Motor neuron (in vitro differentiated cells): ENCODE results near the gene SLC49A3. TPM values are rescaled to one million over a fixed set of nuclear protein-coding genes. Genes with fewer than 3 reads are reported as not detected.
"Not testable (repeated sequence)": the region's sequence is repeated elsewhere in the genome, so short reads cannot be mapped to it uniquely, and the experiment has no call there.

Experiments
- ATAC-seq, 8 experiments: fragments of 200-7000 bp; cut with Tn5 transposase; replicated peaks in 6 of 8; 2 replicates each; pipeline ENCODE4 v1.8.0; 2021; ENCODE audit warnings: mild to moderate bottlenecking in 8 of 8, moderate library complexity in 8 of 8
- H3K27ac ChIP-seq, 2 donors: fragments of 250-450 bp; sonication (Bioruptor Pico); 2 replicates each; pipeline ENCODE4 v1.9.0; 2021; ENCODE audit warnings: antibody characterized with exemption in 2 of 2, mild to moderate bottlenecking in 2 of 2, moderate library complexity in 1 of 2
- H3K4me1 ChIP-seq, 2 donors: fragments of 250-450 bp; sonication (Bioruptor Pico); replicated peaks in 1 of 2; 2 replicates each; pipeline ENCODE4 v1.6.1; 2021; ENCODE audit warnings: antibody characterized with exemption in 2 of 2, mild to moderate bottlenecking in 2 of 2, moderate library complexity in 1 of 2
- H3K4me3 ChIP-seq, 5 donors: fragments of 250-450 bp; sonication (Bioruptor Pico); 2 replicates each; pipeline ENCODE4 v1.9.0; 2021; ENCODE audit warnings: antibody characterized with exemption in 5 of 5, mild to moderate bottlenecking in 5 of 5, moderate library complexity in 4 of 5
- WGBS, 10 experiments: fragments of 450-650 bp; shearing (Covaris generic); methylation state at CpG; one replicate each; pipeline ENCODE4 v1.0.0; 2022; 5-methylcytosine and 5-hydroxymethylcytosine counted together
- in situ Hi-C, 9 experiments: fragments of 400-800 bp; cut with MboI; loops; one replicate each; pipeline ENCODE4 v1.15.0; 2021; ENCODE audit warnings: low sequenced_read_pairs in 9 of 9, low pct_unique_long_range_greater_than_20kb in 2 of 9; ENCODE audit not compliant: unreplicated experiment in 9 of 9
- total RNA-seq, 8 experiments: library from RNA; unstranded; fragments of 300-600 nt; gene quantifications; 2 replicates each; pipeline versions ENCODE4 v1.2.3 to v1.2.4, GENCODE V29; 2022

SLC49A3 gene
- 1 to 10 TPM in 1 of 8 experiments, under 1 TPM in 5, not detected in 2; 0.13 to 1.7 (median 0.37) TPM for total RNA-seq

GRCh38 chr4:688854-689681 lies at the start of gene SLC49A3:
Gene SLC49A3 (minus strand): TSS chr4:689151. CDS start chr4:689127, 24 bp downstream.
- H3K27ac ChIP-seq = no peak within 1 kb of the TSS
- no peak for ATAC-seq
- in situ Hi-C loops = no loop called here

DNA sequence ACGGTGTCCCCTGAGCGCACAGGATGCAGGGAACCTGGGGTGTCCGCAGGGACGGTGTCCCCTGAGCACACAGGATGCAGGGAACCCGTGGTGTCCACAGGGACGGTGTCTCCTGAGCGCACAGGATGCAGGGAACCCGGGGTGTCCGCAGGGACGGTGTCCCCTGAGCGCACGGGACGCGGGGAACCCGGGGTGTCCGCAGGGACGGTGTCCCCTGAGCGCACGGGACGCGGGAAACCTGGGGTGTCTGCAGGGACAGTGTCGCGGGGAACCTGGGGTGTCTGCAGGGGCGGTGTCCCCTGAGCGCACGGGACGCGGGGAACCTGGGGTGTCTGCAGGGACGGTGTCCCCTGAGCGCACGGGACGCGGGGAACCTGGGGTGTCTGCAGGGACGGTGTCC lies 47.6 kb upstream of the SLC49A3 start:
- in situ Hi-C loops, ATAC-seq, H3K4me1 ChIP-seq, H3K27ac ChIP-seq, H3K4me3 ChIP-seq: not testable (repeated sequence)
- WGBS, 10 experiments = 100% methylated on average over 2 of the region's 34 CpGs; no CpG with 5 or more reads in 9 of the 10 experiments

More at GRCh38 chr4:688854-689681, at the start of gene SLC49A3:
- Histone ChIP-seq H3K4me3 (no peak within 1 kb of the TSS), H3K4me1 (no peaks in the 10 kb centered on the region)
- WGBS, 10 experiments = 40 to 100% (median 57%) methylated on average over 1 to 3 of the region's 59 CpGs; no CpG with 5 or more reads in 6 of the 10 experiments

DNA sequence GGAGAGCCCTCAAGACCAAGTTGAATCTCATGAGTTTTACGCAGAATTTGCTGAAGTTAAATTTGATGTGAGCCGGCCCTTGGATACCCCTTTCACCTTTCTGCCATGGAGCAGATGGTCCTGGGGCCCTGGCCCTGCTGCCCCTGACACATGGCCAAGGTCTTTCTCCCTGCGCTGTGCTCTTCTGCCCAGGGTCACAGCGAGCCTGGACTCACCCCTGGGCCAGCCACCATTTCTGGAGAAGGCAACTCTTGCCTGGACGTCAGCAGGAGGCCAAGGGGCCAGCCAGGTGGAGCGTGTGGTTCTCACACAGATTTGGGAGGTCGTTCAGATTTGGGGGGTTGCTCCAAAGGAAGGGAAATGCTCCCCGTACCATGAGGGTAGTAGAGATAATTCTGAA lies 46.6 kb upstream of the SLC49A3 start:
- Histone ChIP-seq H3K27ac (no peak overlapping the region), H3K4me1 (no peaks in the 10 kb centered on the region), H3K4me3 (no peak overlapping the region)
- in situ Hi-C loops = no loop called here
- no peak for ATAC-seq
- 77 to 100% (median 97%) methylated on average over 1 to 5 of the region's 8 CpGs; no CpG with 5 or more reads in 4 of the 10 experiments for WGBS, 10 experiments

DNA sequence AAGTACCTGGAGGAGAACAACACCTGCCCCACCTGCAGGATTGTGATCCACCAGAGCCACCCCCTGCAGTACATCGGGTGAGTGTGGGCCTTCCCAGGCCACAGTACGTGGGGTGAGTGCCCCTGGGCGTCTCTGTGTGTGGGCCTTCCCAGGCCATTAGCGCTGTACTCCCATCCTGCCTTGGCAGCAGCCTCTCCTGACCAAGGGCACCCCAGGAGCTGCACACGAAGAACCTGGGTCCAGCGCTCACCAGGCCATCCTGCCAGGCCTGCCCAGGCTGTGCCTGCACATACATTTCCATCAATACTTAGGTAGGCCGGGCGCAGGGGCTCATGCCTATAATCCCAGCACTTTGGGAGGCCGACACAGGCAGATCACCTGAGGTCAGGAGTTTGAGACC lies 46.0 kb upstream of the SLC49A3 start:
- no peak for ATAC-seq
- in situ Hi-C loops = no loop called here
- WGBS, 10 experiments = 83 to 100% (median 95%) methylated on average over 1 to 6 of the region's 9 CpGs; no CpG with 5 or more reads in 5 of the 10 experiments
- Histone ChIP-seq H3K4me1 (no peaks in the 10 kb centered on the region), H3K27ac (no peak overlapping the region), H3K4me3 (no peak overlapping the region)

- WGBS, 10 experiments = 85 to 100% (median 100%) methylated on average over 1 to 6 of the region's 9 CpGs; no CpG with 5 or more reads in 2 of the 10 experiments
Observed at GRCh38 chr4:734075-734474, 45.1 kb upstream of the SLC49A3 start.

GRCh38 chr4:733631-733980 lies 44.7 kb upstream of the SLC49A3 start:
- H3K4me3 ChIP-seq = no peak overlapping the region
- no peak overlapping the region for H3K27ac ChIP-seq
- in situ Hi-C loops = no loop called here
- H3K4me1 ChIP-seq = no peaks in the 10 kb centered on the region
- WGBS, 10 experiments = 78 to 100% (median 98%) methylated on average over 2 to 11 of the region's 18 CpGs; no CpG with 5 or more reads in 4 of the 10 experiments
- no peak for ATAC-seq

More at GRCh38 chr4:734075-734474, 45.1 kb upstream of the SLC49A3 start:
- no peak for ATAC-seq
- in situ Hi-C loops = no loop called here
- Histone ChIP-seq H3K27ac (no peak overlapping the region), H3K4me1 (no peaks in the 10 kb centered on the region), H3K4me3 (no peak overlapping the region)

DNA sequence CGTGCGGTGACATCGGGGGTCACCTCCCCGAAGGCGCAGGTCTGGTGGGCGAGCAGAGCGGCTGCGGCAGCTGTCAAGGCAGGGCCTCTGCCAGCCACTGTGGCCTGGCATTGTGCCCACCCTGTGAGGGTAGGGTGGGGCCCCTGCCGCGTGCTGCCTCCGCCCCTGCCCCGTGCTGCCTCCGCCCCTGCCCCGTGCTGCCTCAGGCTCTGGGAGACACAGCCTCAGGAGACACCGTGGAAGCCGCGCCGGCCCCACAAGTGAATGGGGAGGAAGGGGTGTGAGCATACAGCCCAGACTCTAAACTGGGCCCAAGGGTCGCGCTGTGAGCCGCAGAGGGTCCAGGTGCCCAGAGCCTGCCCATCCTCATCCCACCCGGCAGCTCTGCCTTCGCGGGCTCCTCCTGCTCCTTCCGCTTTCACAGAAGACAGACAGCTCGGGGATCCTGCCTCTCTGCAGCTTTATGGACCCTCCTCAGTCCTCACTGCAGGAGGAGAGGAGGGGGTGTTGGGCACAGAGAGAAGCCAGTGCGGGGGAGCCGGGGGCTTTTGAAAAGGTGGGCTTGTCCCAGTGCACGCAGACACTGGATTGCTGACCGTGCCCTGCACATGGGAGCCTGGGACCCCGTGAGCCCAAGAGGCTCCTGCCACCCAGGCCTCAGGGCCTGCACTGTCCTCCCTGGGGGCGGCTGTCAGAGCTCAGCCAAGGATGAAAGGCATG lies 44.1 kb upstream of the SLC49A3 start:
- ATAC-seq = peak in 2 of 8 experiments; percentile 15 to 25
- Histone ChIP-seq H3K27ac (no peak overlapping the region), H3K4me3 (no peak overlapping the region), H3K4me1 (no peaks in the 10 kb centered on the region)
- whole genome bisulfite sequencing, 10 experiments = 85 to 100% (median 93%) methylated on average over 1 to 4 of the region's 32 CpGs; no CpG with 5 or more reads in 7 of the 10 experiments
- in situ Hi-C loops = no loop called here

GRCh38 chr4:732486-732885 lies 43.5 kb upstream of the SLC49A3 start:
- WGBS, 10 experiments = 87 to 100% (median 96%) methylated on average over 3 to 11 of the region's 20 CpGs; no CpG with 5 or more reads in 5 of the 10 experiments
- in situ Hi-C loops = no loop called here
- H3K4me3 ChIP-seq = no peak overlapping the region
- peak in 1 of 8 experiments; percentile 10 for ATAC-seq
- H3K27ac ChIP-seq = no peak overlapping the region
- peaks cover 0 to 3% of the 10 kb centered on the region in 2 donors for H3K4me1 ChIP-seq

GRCh38 chr4:731954-732353 lies 43.0 kb upstream of the SLC49A3 start:
- H3K4me1 ChIP-seq, H3K4me3 ChIP-seq, in situ Hi-C loops, ATAC-seq, H3K27ac ChIP-seq: not testable (repeated sequence)
- WGBS, 10 experiments = no CpG with 5 or more reads among the region's 27 CpGs

DNA sequence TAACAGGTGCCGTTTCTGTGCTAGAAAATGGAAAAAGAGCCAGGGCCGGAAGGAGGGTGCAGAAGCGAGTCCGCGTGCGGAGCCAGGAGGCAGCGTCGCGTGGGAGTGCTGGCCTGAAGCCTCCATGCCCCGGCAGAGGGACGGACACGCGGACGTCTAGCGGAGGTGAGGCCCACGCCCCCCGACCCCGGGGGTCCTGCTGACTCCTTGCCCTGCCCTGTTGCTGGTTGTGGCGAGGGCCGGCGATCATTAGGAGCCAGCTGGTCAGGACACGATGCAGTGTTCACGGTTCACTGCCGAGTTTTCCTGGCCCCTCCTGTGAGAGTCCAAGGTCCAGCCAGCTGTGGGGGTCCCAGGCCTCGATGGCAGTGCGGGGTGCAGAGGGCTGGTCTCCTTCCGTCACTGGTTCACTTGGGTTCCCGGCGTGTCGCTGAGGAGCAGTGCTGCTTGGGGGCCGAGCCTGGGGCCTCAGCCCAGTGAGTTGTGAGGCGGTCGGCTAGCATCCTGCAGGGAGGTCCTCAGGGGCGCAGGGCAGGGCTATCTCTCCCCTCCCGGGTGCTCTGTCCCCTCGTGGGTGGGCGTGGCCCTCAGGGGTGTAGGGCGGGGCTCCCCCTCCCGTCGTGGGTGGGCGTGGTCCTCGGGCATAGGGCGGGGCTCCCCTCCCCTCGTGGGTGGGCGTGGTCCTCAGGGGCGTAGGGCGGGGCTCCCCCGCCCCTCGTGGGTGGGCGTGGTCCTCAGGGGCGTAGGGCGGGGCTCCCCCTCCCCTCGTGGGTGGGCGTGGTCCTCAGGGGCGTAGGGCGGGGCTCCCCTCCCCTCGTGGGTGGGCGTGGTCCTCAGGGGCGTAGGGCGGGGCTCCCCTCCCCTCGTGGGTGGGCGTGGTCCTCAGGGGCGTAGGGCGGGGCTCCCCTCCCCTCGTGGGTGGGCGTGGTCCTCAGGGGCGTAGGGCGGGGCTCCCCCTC lies 42.3 kb upstream of the SLC49A3 start:
- in situ Hi-C loops, H3K27ac ChIP-seq, ATAC-seq, H3K4me3 ChIP-seq: not testable (repeated sequence)
- H3K4me1 ChIP-seq = peaks cover 3 to 14% of the 10 kb centered on the region in 2 donors
- 86 to 100% (median 96%) methylated on average over 1 to 8 of the region's 68 CpGs; no CpG with 5 or more reads in 3 of the 10 experiments for WGBS, 10 experiments

- 83 to 100% (median 99%) methylated on average over 1 to 14 of the region's 27 CpGs; no CpG with 5 or more reads in 3 of the 10 experiments for WGBS, 10 experiments
- in situ Hi-C loops = no loop called here
- H3K4me3 ChIP-seq = no peak overlapping the region
- peaks cover 4 to 18% of the 10 kb centered on the region in 2 donors for H3K4me1 ChIP-seq
- ATAC-seq = no peak
- H3K27ac ChIP-seq = no peak overlapping the region
Observed at GRCh38 chr4:730511-730910, 41.6 kb upstream of the SLC49A3 start.
